Peyer's patch (tissue), 4 donors: ENCODE measurements around the gene CCT8L2.

Experiments used
- POLR2A ChIP-seq, 2 donors: fragments of 450-650 bp; IDR thresholded peaks; one replicate each; pipeline ENCODE4 v1.5.1; 2017; ENCODE audit warnings: antibody characterized with exemption in 2 of 2, mild to moderate bottlenecking in 2 of 2, moderate library complexity in 2 of 2
- TF ChIP-seq, protein P1 (sequence below), 6 experiments: fragments of 450-650 bp in 4 of 6; fragments of 200-600 bp in 2 of 6; sonication (generic) in 1 of 6; IDR thresholded peaks; one replicate each; pipeline ENCODE4 v1.5.1; 2017 to 2019; ENCODE audit warnings: antibody characterized with exemption in 6 of 6, mild to moderate bottlenecking in 3 of 6, moderate library complexity in 1 of 6

- TF ChIP-seq, protein P1, sequence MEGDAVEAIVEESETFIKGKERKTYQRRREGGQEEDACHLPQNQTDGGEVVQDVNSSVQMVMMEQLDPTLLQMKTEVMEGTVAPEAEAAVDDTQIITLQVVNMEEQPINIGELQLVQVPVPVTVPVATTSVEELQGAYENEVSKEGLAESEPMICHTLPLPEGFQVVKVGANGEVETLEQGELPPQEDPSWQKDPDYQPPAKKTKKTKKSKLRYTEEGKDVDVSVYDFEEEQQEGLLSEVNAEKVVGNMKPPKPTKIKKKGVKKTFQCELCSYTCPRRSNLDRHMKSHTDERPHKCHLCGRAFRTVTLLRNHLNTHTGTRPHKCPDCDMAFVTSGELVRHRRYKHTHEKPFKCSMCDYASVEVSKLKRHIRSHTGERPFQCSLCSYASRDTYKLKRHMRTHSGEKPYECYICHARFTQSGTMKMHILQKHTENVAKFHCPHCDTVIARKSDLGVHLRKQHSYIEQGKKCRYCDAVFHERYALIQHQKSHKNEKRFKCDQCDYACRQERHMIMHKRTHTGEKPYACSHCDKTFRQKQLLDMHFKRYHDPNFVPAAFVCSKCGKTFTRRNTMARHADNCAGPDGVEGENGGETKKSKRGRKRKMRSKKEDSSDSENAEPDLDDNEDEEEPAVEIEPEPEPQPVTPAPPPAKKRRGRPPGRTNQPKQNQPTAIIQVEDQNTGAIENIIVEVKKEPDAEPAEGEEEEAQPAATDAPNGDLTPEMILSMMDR (IDR thresholded peaks at IDR 0.05): no peak
- TF ChIP-seq POLR2A (IDR thresholded peaks at IDR 0.05): no peak
Measured at GRCh38 chr22:16609548-16610261, 17.1 kb upstream of the CCT8L2 start.
